PFSK-1 (cell line): ENCODE data around the gene UBE2E3.

Source experiments
- FOXP2 ChIP-seq: optimal IDR thresholded peaks from 2 replicates; pipeline ENCODE3; 2011; ENCODE audit warnings: borderline replicate concordance, control low read depth, inconsistent platforms; ENCODE audit not compliant: insufficient read depth; ENCODE audit errors: extremely low read length, extremely low read depth
- POLR2AphosphoS5 ChIP-seq: IDR thresholded peaks from 2 replicates; pipeline ENCODE4 v1.6.1; 2012; ENCODE audit warnings: low read depth, mild to moderate bottlenecking, control low read depth, low read length, moderate library complexity
- REST ChIP-seq, 2 experiments: IDR thresholded peaks; 2 replicates each; pipeline versions ENCODE4 v1.6.1 to v1.8.0; 2011 to 2012; ENCODE audit warnings: low read depth in 2 of 2, low read length in 2 of 2, control low read depth in 1 of 2, inconsistent platforms in 1 of 2, mild to moderate bottlenecking in 1 of 2, moderate library complexity in 1 of 2; ENCODE audit not compliant: insufficient read depth in 1 of 2
- SIN3A ChIP-seq: IDR thresholded peaks from 2 replicates; pipeline ENCODE4 v1.6.1; 2012; ENCODE audit warnings: mild to moderate bottlenecking, low read length, moderate library complexity, borderline replicate concordance; ENCODE audit not compliant: insufficient read depth
- TAF1 ChIP-seq: IDR thresholded peaks from 2 replicates; pipeline ENCODE4 v1.6.1; 2012; ENCODE audit warnings: low read length, control low read depth, borderline replicate concordance; ENCODE audit not compliant: insufficient read depth

The UBE2E3 gene

DNA sequence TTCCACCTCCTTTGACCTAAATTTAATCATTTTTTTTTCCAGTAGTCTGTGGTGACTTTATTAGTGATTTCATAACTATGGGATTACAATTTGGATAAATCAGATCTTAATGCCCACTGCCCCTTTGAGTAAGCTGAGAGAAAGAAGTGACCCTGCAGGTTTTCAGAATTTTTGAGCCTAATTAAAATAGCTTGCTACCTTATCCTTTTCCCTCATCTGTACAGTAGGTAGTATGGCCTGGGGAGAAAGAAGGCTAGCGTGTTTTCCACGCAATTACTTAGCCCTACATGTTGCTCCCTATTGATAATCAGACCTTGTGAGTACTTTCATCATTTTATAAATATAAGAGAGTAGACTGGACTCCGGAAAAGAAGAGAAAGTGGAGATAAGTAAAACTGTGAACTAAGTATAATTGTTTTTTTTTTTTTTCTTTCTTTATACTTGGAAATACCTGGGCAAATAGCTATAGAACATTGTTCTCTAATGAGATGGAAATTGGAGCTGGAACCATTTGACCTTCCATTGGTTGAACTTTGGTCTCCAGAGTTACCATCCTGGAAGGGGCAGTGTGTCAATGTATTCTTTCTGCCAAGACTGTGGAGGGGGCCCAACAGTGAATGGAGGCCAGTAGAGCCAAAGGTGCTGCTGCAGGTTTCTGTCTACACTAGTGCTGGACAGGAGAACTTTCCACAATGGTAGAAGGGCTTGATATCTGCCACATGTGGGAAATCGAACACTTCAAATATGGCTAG is 26.9 kb downstream of the UBE2E3 start:
- TF ChIP-seq TAF1 (no peak), FOXP2 (no peak), POLR2AphosphoS5 (no peak), REST (IDR thresholded peaks at IDR 0.05; ENCODE audit: insufficient read depth in 1 of 2, low read depth in 2 of 2, low read length in 2 of 2) (no peak), SIN3A (no peak)

GRCh38 chr2:181008407-181008806 is 28.0 kb downstream of the UBE2E3 start:
- TF ChIP-seq SIN3A, result no peak
- TF ChIP-seq TAF1, result no peak
- no peak for TF ChIP-seq FOXP2
- no peak for TF ChIP-seq POLR2AphosphoS5

DNA sequence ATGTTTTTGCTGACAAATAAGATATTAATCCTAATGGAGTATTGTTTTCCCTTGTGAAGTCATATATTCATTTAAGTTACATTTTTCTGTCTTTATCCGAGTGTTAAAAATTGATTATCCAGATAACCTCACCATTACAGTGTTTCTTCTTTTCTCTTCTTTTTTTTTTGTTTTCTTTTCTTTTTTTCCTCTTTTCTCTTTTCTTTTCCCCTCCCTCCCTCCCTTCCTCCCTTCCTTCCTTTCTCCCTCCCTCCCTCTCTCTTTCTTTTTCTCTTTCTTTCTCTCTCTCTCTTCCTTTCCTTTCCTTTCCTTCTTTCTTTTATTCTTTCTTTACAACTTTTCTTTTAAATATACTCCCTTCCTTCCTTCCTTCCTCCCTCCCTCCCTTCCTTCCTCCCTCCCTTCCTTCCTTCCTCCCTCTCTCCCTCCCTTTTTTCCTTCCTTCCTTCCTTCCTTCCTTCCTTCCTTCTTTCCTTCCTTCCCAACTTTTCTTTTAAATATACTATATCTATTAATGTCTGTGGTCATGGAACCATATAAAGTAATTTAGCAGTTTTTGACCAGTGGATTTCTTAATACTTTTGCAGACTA is 40.9 kb downstream of the UBE2E3 start:
- TF ChIP-seq POLR2AphosphoS5 (no peak), FOXP2 (no peak), REST (IDR thresholded peaks at IDR 0.05; ENCODE audit: insufficient read depth in 1 of 2, low read depth in 2 of 2, low read length in 2 of 2) (no peak), SIN3A (no peak), TAF1 (no peak)

GRCh38 chr2:181022652-181023051 is 42.2 kb downstream of the UBE2E3 start:
- no peak for TF ChIP-seq POLR2AphosphoS5
- no peak for TF ChIP-seq SIN3A
- TF ChIP-seq FOXP2, result no peak
- TF ChIP-seq REST (IDR thresholded peaks at IDR 0.05; ENCODE audit: insufficient read depth in 1 of 2, low read depth in 2 of 2, low read length in 2 of 2), result no peak
- no peak for TF ChIP-seq TAF1

GRCh38 chr2:181025004-181025403 is 44.6 kb downstream of the UBE2E3 start:
- no peak for TF ChIP-seq REST (IDR thresholded peaks at IDR 0.05; ENCODE audit: insufficient read depth in 1 of 2, low read depth in 2 of 2, low read length in 2 of 2)
- no peak for TF ChIP-seq POLR2AphosphoS5
- no peak for TF ChIP-seq TAF1
- TF ChIP-seq SIN3A, result no peak
- TF ChIP-seq FOXP2, result no peak
